ENCODE results near the gene MMP20.

GRCh38 chr11:102623128-102623527 is 2.0 kb downstream of the MMP20 start:
- no peak for TF ChIP-seq EZH2 (conservative IDR thresholded peaks at IDR 0.05; ENCODE audit: low read depth, low read length)
- no peak for TF ChIP-seq TAF1 (CRISPR knock-in tag; IDR thresholded peaks at IDR 0.05)
- no peak for TF ChIP-seq MYC (CRISPR knock-in tag; IDR thresholded peaks at IDR 0.05; ENCODE audit: borderline replicate concordance)
- TF ChIP-seq POLR2A (IDR thresholded peaks at IDR 0.05; ENCODE audit: insufficient read depth in 1 of 2, low read depth in 2 of 2, low read length in 2 of 2) = no peak
- TF ChIP-seq PLRG1 (conservative IDR thresholded peaks at IDR 0.05) = no peak
- TF ChIP-seq, protein P1, sequence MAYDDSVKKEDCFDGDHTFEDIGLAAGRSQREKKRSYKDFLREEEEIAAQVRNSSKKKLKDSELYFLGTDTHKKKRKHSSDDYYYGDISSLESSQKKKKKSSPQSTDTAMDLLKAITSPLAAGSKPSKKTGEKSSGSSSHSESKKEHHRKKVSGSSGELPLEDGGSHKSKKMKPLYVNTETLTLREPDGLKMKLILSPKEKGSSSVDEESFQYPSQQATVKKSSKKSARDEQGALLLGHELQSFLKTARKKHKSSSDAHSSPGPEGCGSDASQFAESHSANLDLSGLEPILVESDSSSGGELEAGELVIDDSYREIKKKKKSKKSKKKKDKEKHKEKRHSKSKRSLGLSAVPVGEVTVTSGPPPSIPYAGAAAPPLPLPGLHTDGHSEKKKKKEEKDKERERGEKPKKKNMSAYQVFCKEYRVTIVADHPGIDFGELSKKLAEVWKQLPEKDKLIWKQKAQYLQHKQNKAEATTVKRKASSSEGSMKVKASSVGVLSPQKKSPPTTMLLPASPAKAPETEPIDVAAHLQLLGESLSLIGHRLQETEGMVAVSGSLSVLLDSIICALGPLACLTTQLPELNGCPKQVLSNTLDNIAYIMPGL (CRISPR knock-in tag; IDR thresholded peaks at IDR 0.05; ENCODE audit: borderline replicate concordance in 1 of 2, low read depth in 1 of 2) = no peak
- no peak for TF ChIP-seq ZNF784 (CRISPR knock-in tag; IDR thresholded peaks at IDR 0.05; ENCODE audit: borderline replicate concordance)
- no peak for TF ChIP-seq HNF1A (IDR thresholded peaks at IDR 0.05; ENCODE audit: low read depth)
- TF ChIP-seq HNF1A (CRISPR knock-in tag; IDR thresholded peaks at IDR 0.05; ENCODE audit: borderline replicate concordance) = no peak
- no peak for TF ChIP-seq THYN1 (CRISPR knock-in tag; IDR thresholded peaks at IDR 0.05; ENCODE audit: borderline replicate concordance, low read depth)
- TF ChIP-seq HNRNPL (IDR thresholded peaks at IDR 0.05; ENCODE audit: low read depth, low read length) = no peak
- TF ChIP-seq, protein P2, sequence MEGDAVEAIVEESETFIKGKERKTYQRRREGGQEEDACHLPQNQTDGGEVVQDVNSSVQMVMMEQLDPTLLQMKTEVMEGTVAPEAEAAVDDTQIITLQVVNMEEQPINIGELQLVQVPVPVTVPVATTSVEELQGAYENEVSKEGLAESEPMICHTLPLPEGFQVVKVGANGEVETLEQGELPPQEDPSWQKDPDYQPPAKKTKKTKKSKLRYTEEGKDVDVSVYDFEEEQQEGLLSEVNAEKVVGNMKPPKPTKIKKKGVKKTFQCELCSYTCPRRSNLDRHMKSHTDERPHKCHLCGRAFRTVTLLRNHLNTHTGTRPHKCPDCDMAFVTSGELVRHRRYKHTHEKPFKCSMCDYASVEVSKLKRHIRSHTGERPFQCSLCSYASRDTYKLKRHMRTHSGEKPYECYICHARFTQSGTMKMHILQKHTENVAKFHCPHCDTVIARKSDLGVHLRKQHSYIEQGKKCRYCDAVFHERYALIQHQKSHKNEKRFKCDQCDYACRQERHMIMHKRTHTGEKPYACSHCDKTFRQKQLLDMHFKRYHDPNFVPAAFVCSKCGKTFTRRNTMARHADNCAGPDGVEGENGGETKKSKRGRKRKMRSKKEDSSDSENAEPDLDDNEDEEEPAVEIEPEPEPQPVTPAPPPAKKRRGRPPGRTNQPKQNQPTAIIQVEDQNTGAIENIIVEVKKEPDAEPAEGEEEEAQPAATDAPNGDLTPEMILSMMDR (CRISPR knock-in tag; IDR thresholded peaks at IDR 0.05) = no peak
- no peak for TF ChIP-seq TCF7L2 (IDR thresholded peaks at IDR 0.05; ENCODE audit: low read depth, low read length)
- no peak for TF ChIP-seq REPIN1 (CRISPR knock-in tag; IDR thresholded peaks at IDR 0.05; ENCODE audit: borderline replicate concordance, low read depth)
- no peak for TF ChIP-seq FOSL2 (CRISPR knock-in tag; IDR thresholded peaks at IDR 0.05)

Measured in HepG2 (cell line).